Stimulated activated CD4-positive, alpha-beta T cell treated with anti-CD3 and anti-CD28 coated beads, Interleukin-4, amount 100 ng/mL, for 1 hour (primary cell): ENCODE data around the gene NLRP6.
"Not testable (repeated sequence)": the region's sequence is repeated elsewhere in the genome, so short reads cannot be mapped to it uniquely, and the experiment has no call there.

ENCODE experiments used
- DNase-seq: peaks from one replicate; pipeline ENCODE4 v3.0.0-alpha.2; 2020

NLRP6 gene

GRCh38 chr11:294780-295179 is 16.6 kb downstream of the NLRP6 start:
- DNase-seq: no peak

GRCh38 chr11:295351-296170 is 17.4 kb downstream of the NLRP6 start:
- DNase-seq: no peak

GRCh38 chr11:296171-297050 is 18.2 kb downstream of the NLRP6 start:
- DNase-seq: no peak

GRCh38 chr11:297051-297585 is 18.9 kb downstream of the NLRP6 start:
- no peak for DNase-seq

GRCh38 chr11:297586-298405 is 19.6 kb downstream of the NLRP6 start:
- DNase-seq: peak; percentile 15

- DNase-seq: no peak
Measured at GRCh38 chr11:298406-299065, 20.3 kb downstream of the NLRP6 start.

GRCh38 chr11:299081-299891 is 21.1 kb downstream of the NLRP6 start, which contains the start of gene IFITM5:
Gene IFITM5 (minus strand): TSS chr11:299526. CDS start chr11:299490, 36 bp downstream.
- no peak for DNase-seq

- no peak for DNase-seq
Measured at GRCh38 chr11:299951-300735, 21.9 kb downstream of the NLRP6 start.

GRCh38 chr11:303363-303762 is 25.2 kb downstream of the NLRP6 start:
- DNase-seq: no peak

- no peak for DNase-seq
Measured at GRCh38 chr11:304061-304506, 25.9 kb downstream of the NLRP6 start.

GRCh38 chr11:304915-305843 is 27.0 kb downstream of the NLRP6 start:
- DNase-seq: peak; percentile 66

GRCh38 chr11:305844-306211 is 27.6 kb downstream of the NLRP6 start:
- DNase-seq: no peak

GRCh38 chr11:306645-307371 is 28.6 kb downstream of the NLRP6 start:
- DNase-seq: no peak

GRCh38 chr11:307766-308708 is 29.8 kb downstream of the NLRP6 start, which contains the start of gene IFITM2:
Gene IFITM2 (plus strand): TSS chr11:307816. CDS start chr11:308193, 377 bp downstream.
- DNase-seq: peak; percentile 33

GRCh38 chr11:308740-309665 is 30.8 kb downstream of the NLRP6 start:
- DNase-seq: not testable (repeated sequence)
